Nephron progenitor cell (in vitro differentiated cells): Measurements from ENCODE around the gene LAMTOR5.

Source experiments
- DNase-seq: peaks from one replicate; pipeline ENCODE4 v3.0.0; 2021
- H3K27ac Mint-ChIP-seq: 2 replicates; pipeline ENCODE4 v1.8.0; 2021; ENCODE audit warnings: mild to moderate bottlenecking, moderate library complexity, mixed read lengths
- H3K27me3 Mint-ChIP-seq: 2 replicates; pipeline ENCODE4 v1.8.0; 2021; ENCODE audit warnings: mild to moderate bottlenecking, low read depth, mixed read lengths; ENCODE audit not compliant: poor library complexity
- H3K36me3 Mint-ChIP-seq: 2 replicates; pipeline ENCODE4 v1.8.0; 2021; ENCODE audit warnings: low read depth, mixed read lengths
- H3K4me1 Mint-ChIP-seq: 2 replicates; pipeline ENCODE4 v1.8.0; 2021; ENCODE audit warnings: mixed read lengths
- H3K4me3 Mint-ChIP-seq: 2 replicates; pipeline ENCODE4 v1.8.0; 2021; ENCODE audit warnings: mild to moderate bottlenecking, moderate library complexity, mixed read lengths
- H3K9me3 Mint-ChIP-seq: 2 replicates; pipeline ENCODE4 v1.8.0; 2021; ENCODE audit warnings: mild to moderate bottlenecking, moderate library complexity, mixed read lengths
- TF ChIP-seq, protein P1 (sequence below): fragments of 200-600 bp; sonication (generic); IDR thresholded peaks from 2 replicates; pipeline ENCODE4 v1.5.0; 2021; ENCODE audit warnings: antibody characterized with exemption

LAMTOR5 gene

DNA sequence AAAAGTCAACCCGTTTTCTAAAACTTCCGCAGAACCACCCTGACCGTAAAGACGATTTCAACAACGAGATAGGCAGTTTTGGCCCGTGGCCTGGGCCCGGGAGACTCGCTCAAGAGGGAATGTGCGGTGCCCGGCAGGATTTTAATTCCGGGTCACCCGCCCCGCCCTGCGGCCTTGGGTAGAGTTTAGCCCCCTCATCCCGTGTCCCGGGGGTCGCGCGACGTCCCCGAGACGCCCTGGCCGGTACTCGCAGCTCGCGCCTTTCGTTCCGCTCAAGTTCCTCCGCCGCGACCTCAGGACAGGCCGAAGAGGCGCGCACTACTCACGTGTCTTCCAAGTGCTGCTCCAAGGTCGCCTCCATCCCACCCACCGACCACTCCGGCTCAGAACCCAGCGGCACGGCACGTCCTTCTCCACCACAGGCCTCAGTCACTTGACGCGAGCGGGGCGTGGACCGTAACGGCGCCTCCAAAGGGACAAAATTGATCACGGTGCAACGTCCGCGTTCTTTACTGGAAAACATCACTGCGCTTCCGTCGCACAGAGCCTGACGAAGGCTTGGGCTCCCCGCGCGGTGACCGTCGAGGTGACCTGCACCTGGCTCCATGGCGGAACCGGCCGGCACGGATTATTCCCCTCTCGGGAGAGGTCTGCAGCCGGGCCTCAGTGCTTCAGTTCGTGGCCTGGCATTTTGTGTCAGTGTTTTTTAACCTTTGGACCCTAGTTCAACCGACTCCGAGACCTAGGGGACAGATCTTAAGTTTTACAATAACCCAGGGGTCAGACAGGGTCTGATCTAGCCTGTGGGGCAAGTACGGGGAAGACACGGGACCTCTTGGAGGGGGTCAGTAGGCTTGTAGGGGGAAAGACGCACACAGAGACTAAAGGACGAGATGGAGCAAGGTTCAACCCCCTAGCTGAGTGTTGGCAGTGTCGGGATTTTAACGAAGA lies at the start of gene LAMTOR5:
TSS of gene LAMTOR5 (minus strand) at position 435 of the 951 bp plus-strand sequence. CDS start at position 361, 74 bp downstream.
- H3K36me3 Mint-ChIP-seq, result peaks cover 11% of the 10 kb centered on the region
- H3K4me1 Mint-ChIP-seq, result peaks cover 25% of the 10 kb centered on the region
- no peaks in the 10 kb centered on the region for H3K27me3 Mint-ChIP-seq
- TF ChIP-seq, protein P1, sequence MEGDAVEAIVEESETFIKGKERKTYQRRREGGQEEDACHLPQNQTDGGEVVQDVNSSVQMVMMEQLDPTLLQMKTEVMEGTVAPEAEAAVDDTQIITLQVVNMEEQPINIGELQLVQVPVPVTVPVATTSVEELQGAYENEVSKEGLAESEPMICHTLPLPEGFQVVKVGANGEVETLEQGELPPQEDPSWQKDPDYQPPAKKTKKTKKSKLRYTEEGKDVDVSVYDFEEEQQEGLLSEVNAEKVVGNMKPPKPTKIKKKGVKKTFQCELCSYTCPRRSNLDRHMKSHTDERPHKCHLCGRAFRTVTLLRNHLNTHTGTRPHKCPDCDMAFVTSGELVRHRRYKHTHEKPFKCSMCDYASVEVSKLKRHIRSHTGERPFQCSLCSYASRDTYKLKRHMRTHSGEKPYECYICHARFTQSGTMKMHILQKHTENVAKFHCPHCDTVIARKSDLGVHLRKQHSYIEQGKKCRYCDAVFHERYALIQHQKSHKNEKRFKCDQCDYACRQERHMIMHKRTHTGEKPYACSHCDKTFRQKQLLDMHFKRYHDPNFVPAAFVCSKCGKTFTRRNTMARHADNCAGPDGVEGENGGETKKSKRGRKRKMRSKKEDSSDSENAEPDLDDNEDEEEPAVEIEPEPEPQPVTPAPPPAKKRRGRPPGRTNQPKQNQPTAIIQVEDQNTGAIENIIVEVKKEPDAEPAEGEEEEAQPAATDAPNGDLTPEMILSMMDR, result no peak
- H3K4me3 Mint-ChIP-seq, result peak within 1 kb of the TSS; percentile 99
- DNase-seq, result peak; percentile 85
- no peaks in the 10 kb centered on the region for H3K9me3 Mint-ChIP-seq
- peak within 1 kb of the TSS; percentile 99 for H3K27ac Mint-ChIP-seq

- no peaks in the 10 kb centered on the region for H3K36me3 Mint-ChIP-seq
- no peak overlapping the region for H3K27ac Mint-ChIP-seq
- no peak for DNase-seq
- no peak overlapping the region for H3K4me3 Mint-ChIP-seq
- H3K27me3 Mint-ChIP-seq, result peaks cover 30% of the 10 kb centered on the region
- TF ChIP-seq, protein P1, result no peak
- H3K4me1 Mint-ChIP-seq, result no peaks in the 10 kb centered on the region
- H3K9me3 Mint-ChIP-seq, result no peaks in the 10 kb centered on the region
Observed at GRCh38 chr1:110457206-110457605, 49.7 kb upstream of the LAMTOR5 start.

GRCh38 chr1:110455151-110455550 lies 47.7 kb upstream of the LAMTOR5 start:
- TF ChIP-seq, protein P1, result no peak
- no peak overlapping the region for H3K27ac Mint-ChIP-seq
- no peaks in the 10 kb centered on the region for H3K36me3 Mint-ChIP-seq
- H3K9me3 Mint-ChIP-seq, result no peaks in the 10 kb centered on the region
- H3K4me3 Mint-ChIP-seq, result no peak overlapping the region
- peaks cover 22% of the 10 kb centered on the region for H3K27me3 Mint-ChIP-seq
- peaks cover 10% of the 10 kb centered on the region for H3K4me1 Mint-ChIP-seq
- DNase-seq, result no peak

GRCh38 chr1:110454328-110454727 lies 46.8 kb upstream of the LAMTOR5 start:
- Mint-ChIP-seq H3K4me3 (no peak overlapping the region), H3K36me3 (no peaks in the 10 kb centered on the region), H3K4me1 (peaks cover 17% of the 10 kb centered on the region), H3K9me3 (no peaks in the 10 kb centered on the region), H3K27me3 (peaks cover 22% of the 10 kb centered on the region), H3K27ac (no peak overlapping the region)
- no peak for DNase-seq
- TF ChIP-seq, protein P1, result no peak

GRCh38 chr1:110453829-110454228 lies 46.3 kb upstream of the LAMTOR5 start:
- no peak overlapping the region for H3K4me3 Mint-ChIP-seq
- peaks cover 17% of the 10 kb centered on the region for H3K4me1 Mint-ChIP-seq
- no peak for DNase-seq
- no peak overlapping the region for H3K27ac Mint-ChIP-seq
- TF ChIP-seq, protein P1, result no peak
- no peaks in the 10 kb centered on the region for H3K36me3 Mint-ChIP-seq
- no peaks in the 10 kb centered on the region for H3K9me3 Mint-ChIP-seq
- H3K27me3 Mint-ChIP-seq, result peaks cover 22% of the 10 kb centered on the region
